Heart left ventricle (tissue), 13 donors: Measurements from ENCODE around the gene PPIF.

Experiments used
- CTCF ChIP-seq, 12 donors: fragments of 200-600 bp; sonication (generic) in 4 of 12; IDR thresholded peaks; one replicate each; pipeline versions ENCODE4 v1.5.0 to v1.8.0; 2018 to 2022; ENCODE audit warnings: antibody characterized with exemption in 12 of 12, mild to moderate bottlenecking in 5 of 12
- POLR2A ChIP-seq, 2 donors: fragments of 450-650 bp; IDR thresholded peaks; one replicate each; pipeline ENCODE4 v1.6.1; 2017; ENCODE audit warnings: antibody characterized with exemption in 2 of 2, mild to moderate bottlenecking in 2 of 2, moderate library complexity in 2 of 2
- donor health status: ischemic (EF 13 %, LVEDD 7.1; RV severe dilation, severe dysfunction).
- donor health status: DM: no; HTN: yes; CAD: no.
- donor health status: DM: no; HTN: no; CAD: no.
- donor health status: ischemic (EF 25% LVEDD 6.9; RV normal size, moderate dysfunction).
- donor health status: ischemic (EF 25% LVEDD 5.7; RV mildly dilated, moderate dysfunction).
- donor health status: ischemic (EF 35%, LVEDD 5.7; RV mildly dilated, moderate dysfunction).
- donor health status: nonischemic (EF 11% LVEDD 7.7; RV severe dilation, severe dysfunction).
- donor health status: DM: yes; HTN: yes; CAD: no.
- donor health status: PGD.
- donor health status: ischemic (EF 29% LVEDD 5.4; RV normal size, mild dysfunction).
- donor health status: nonischemic (EF 23%, LVEDD 6.1; RV moderate dilation, normal function).

DNA sequence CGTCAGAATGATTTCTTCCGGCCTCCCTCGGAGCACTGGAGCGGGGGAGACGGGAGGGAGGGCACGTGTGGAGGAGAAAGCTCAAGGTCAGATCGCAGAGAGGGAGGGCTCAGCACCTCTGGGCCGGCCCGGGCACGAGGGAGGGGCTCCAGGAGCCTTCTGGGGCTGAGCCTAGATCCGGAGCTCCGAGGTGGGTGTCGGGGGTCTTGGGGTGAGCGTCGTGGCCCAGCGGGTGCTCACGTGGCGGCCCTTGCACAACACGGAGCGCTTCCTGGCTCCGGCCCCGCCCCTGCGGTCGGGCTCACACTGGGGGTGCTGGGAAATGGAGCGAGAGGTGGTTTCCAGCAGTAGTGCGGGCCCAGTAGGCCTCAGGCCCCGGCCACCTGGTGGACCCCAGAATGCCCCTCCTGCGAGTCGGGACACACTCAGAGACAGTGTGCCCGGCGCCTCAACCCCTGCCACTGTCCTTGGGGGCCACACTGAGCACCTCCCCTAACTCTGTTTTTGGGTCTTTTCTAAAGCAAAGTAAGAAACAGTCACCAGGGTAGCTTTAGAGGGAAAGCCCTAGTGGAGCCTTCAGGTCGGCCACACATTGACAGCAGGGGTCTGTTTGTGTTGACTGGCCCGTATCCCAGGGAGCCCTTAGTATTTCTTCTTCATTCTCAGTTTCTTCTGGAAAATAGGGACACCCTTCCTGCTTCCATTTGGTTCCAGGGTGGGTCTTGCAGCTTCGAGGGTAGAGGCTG, 798 bp downstream of the PPIF start:
- TF ChIP-seq CTCF (IDR thresholded peaks at IDR 0.05) (no peak), POLR2A (IDR thresholded peaks at IDR 0.05) (no peak)
